Panc1 (cell line): ENCODE results near the gene DENND5B. TPM values are rescaled to one million over a fixed set of nuclear protein-coding genes. Genes with fewer than 3 reads are reported as not detected.

Source experiments
- ATAC-seq: fragments of 200-7000 bp; cut with Tn5 transposase; 2 replicates; pipeline ENCODE4 v1.9.1; 2020; ENCODE audit warnings: mild to moderate bottlenecking, moderate library complexity
- BruUV-seq: library from RNA; stranded (reverse); fragments of 400-500 nt; replicated peaks from 2 replicates; lab custom pipeline; 2021; lab: Mats Ljungman, UMichigan
- CTCF ChIA-PET: fragments of 300-600 bp; sonication (Branson Sonifier 250); formaldehyde crosslinking; loops from one replicate; lab custom pipeline; 2022; ENCODE audit warnings: antibody characterized with exemption; lab: Charles Lee
- POLR2A ChIA-PET: fragments of 300-600 bp; sonication (Branson Sonifier 250); formaldehyde crosslinking; loops from one replicate; lab custom pipeline; 2022; ENCODE audit warnings: antibody characterized with exemption; lab: Charles Lee
- DNase-seq: peaks from one replicate; pipeline ENCODE4 v3.0.0-alpha.2; 2010; ENCODE audit warnings: low read depth, low spot score
- H3K27ac ChIP-seq: 2 replicates; pipeline ENCODE4 v1.5.1; 2011; ENCODE audit warnings: mild to moderate bottlenecking, low read length, inconsistent platforms
- H3K27me3 ChIP-seq: fragments of 200-500 bp; sonication (Bioruptor generic); 2 replicates; pipeline ENCODE4 v1.6.0; 2014; ENCODE audit warnings: low read length, inconsistent platforms; ENCODE audit not compliant: control insufficient read depth, insufficient read depth
- H3K36me3 ChIP-seq: fragments of 200-500 bp; sonication (Bioruptor generic); 2 replicates; pipeline ENCODE4 v1.5.1; 2014; ENCODE audit warnings: inconsistent platforms, mild to moderate bottlenecking, low read length, moderate library complexity; ENCODE audit not compliant: control insufficient read depth, insufficient read depth
- H3K4me1 ChIP-seq: 2 replicates; pipeline ENCODE4 v1.5.1; 2011; ENCODE audit warnings: inconsistent platforms, mild to moderate bottlenecking, low read length, moderate library complexity; ENCODE audit not compliant: control insufficient read depth, insufficient read depth
- H3K4me3 ChIP-seq, 2 experiments: 2 replicates each; pipeline ENCODE4 v1.5.1; 2011 to 2012; ENCODE audit warnings: low read depth in 2 of 2, low read length in 2 of 2, mild to moderate bottlenecking in 2 of 2, inconsistent platforms in 1 of 2, moderate library complexity in 1 of 2
- H3K9me3 ChIP-seq: fragments of 200-500 bp; sonication (Bioruptor generic); 2 replicates; pipeline ENCODE4 v1.5.1; 2014; ENCODE audit warnings: low read depth, mild to moderate bottlenecking, inconsistent platforms, low read length, moderate library complexity; ENCODE audit not compliant: control insufficient read depth, insufficient read depth
- CTCF ChIP-seq: fragments of 450-650 bp; IDR thresholded peaks from 2 replicates; pipeline ENCODE4 v1.5.1; 2017; ENCODE audit warnings: mild to moderate bottlenecking
- POLR2AphosphoS5 ChIP-seq: IDR thresholded peaks from 2 replicates; pipeline ENCODE4 v1.6.1; 2012; ENCODE audit warnings: mild to moderate bottlenecking, low read depth, low read length, moderate library complexity
- REST ChIP-seq, 2 experiments: IDR thresholded peaks; 2 replicates each; pipeline ENCODE4 v1.6.1; 2011 to 2012; ENCODE audit warnings: low read depth in 2 of 2, control low read depth in 1 of 2, low read length in 1 of 2, mild to moderate bottlenecking in 1 of 2, moderate library complexity in 1 of 2; ENCODE audit not compliant: insufficient read depth in 1 of 2
- SIN3A ChIP-seq: IDR thresholded peaks from 2 replicates; pipeline ENCODE4 v1.6.1; 2012; ENCODE audit warnings: low read depth, mild to moderate bottlenecking, low read length, moderate library complexity, borderline replicate concordance; ENCODE audit not compliant: insufficient read depth
- TCF7L2 ChIP-seq: IDR thresholded peaks from 2 replicates; pipeline ENCODE4 v1.6.1; 2011; ENCODE audit warnings: mild to moderate bottlenecking, low read depth, low read length, inconsistent platforms
- in situ Hi-C: cut with HindIII; loops from 2 replicates; pipeline ENCODE4 v1.10.0; 2016; ENCODE audit warnings: low sequenced_read_pairs, low pct_unique_long_range_greater_than_20kb
- intact Hi-C: fragments of 100-400 bp; cut with micrococcal nuclease; formaldehyde crosslinking; loops from one replicate; pipeline ENCODE4 v1.10.0; 2022; ENCODE audit not compliant: unreplicated experiment
- total RNA-seq: library from RNA; stranded (reverse); gene quantifications from one replicate; pipeline ENCODE4 v1.2.1, GENCODE V29; 2021; ENCODE audit not compliant: unreplicated experiment

Gene DENND5B
- total RNA-seq, 1 experiment from 2014 or later: 36.8 TPM

GRCh38 chr12:31412292-31412801 is 178.6 kb downstream of the DENND5B start:
- DNase-seq (no peak), ATAC-seq (no peak)
- CTCF ChIA-PET: no interaction called here
- POLR2A ChIA-PET: interaction anchor here (0.6 kb wide), 1 partner anchor 33 kb away, joined by 3 read pairs; no protein-coding TSS in a partner anchor
- no peak overlapping the region for H3K4me3 ChIP-seq
- no peaks in the 10 kb centered on the region for H3K9me3 ChIP-seq
- H3K4me1 ChIP-seq: no peaks in the 10 kb centered on the region
- no peak overlapping the region for H3K27ac ChIP-seq
- no peak for TF ChIP-seq POLR2AphosphoS5
- TF ChIP-seq TCF7L2: no peak
- TF ChIP-seq CTCF: no peak
- no peak for TF ChIP-seq REST (IDR thresholded peaks at IDR 0.05; ENCODE audit: insufficient read depth in 1 of 2, low read depth in 2 of 2, low read length in 1 of 2)
- no peak for TF ChIP-seq SIN3A
- no TSS peak for BruUV-seq
- intact Hi-C loops: no loop called here
- in situ Hi-C loops: no loop called here
- H3K36me3 ChIP-seq: no peaks in the 10 kb centered on the region
- H3K27me3 ChIP-seq: no peaks in the 10 kb centered on the region

GRCh38 chr12:31408763-31409162 is 182.2 kb downstream of the DENND5B start:
- BruUV-seq: no TSS peak
- TF ChIP-seq SIN3A (no peak), CTCF (no peak), TCF7L2 (no peak), REST (IDR thresholded peaks at IDR 0.05; ENCODE audit: insufficient read depth in 1 of 2, low read depth in 2 of 2, low read length in 1 of 2) (no peak), POLR2AphosphoS5 (no peak)
- Histone ChIP-seq H3K4me3 (no peak overlapping the region), H3K4me1 (no peaks in the 10 kb centered on the region), H3K27ac (no peak overlapping the region), H3K27me3 (no peaks in the 10 kb centered on the region), H3K9me3 (no peaks in the 10 kb centered on the region), H3K36me3 (no peaks in the 10 kb centered on the region)
- in situ Hi-C loops: no loop called here
- POLR2A ChIA-PET: no interaction called here
- intact Hi-C loops: no loop called here
- CTCF ChIA-PET: no interaction called here
- ATAC-seq (no peak), DNase-seq (no peak)
